22Rv1 (cell line): ENCODE results near the gene TTC13.

Experiments
- ZFX ChIP-seq: fragments of 450-650 bp; IDR thresholded peaks from 2 replicates; pipeline ENCODE4 v1.6.1; 2017; ENCODE audit warnings: antibody characterized with exemption, borderline replicate concordance
- TF ChIP-seq, protein P1 (sequence below): fragments of 450-650 bp; IDR thresholded peaks from 2 replicates; pipeline ENCODE4 v1.5.1; 2017; ENCODE audit warnings: mild to moderate bottlenecking

- TF ChIP-seq, protein P1, sequence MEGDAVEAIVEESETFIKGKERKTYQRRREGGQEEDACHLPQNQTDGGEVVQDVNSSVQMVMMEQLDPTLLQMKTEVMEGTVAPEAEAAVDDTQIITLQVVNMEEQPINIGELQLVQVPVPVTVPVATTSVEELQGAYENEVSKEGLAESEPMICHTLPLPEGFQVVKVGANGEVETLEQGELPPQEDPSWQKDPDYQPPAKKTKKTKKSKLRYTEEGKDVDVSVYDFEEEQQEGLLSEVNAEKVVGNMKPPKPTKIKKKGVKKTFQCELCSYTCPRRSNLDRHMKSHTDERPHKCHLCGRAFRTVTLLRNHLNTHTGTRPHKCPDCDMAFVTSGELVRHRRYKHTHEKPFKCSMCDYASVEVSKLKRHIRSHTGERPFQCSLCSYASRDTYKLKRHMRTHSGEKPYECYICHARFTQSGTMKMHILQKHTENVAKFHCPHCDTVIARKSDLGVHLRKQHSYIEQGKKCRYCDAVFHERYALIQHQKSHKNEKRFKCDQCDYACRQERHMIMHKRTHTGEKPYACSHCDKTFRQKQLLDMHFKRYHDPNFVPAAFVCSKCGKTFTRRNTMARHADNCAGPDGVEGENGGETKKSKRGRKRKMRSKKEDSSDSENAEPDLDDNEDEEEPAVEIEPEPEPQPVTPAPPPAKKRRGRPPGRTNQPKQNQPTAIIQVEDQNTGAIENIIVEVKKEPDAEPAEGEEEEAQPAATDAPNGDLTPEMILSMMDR = no peak
- TF ChIP-seq ZFX = no peak
Measured at GRCh38 chr1:230965535-230965934, 13.1 kb downstream of the TTC13 start.
